Coronary artery (tissue), 2 donors: ENCODE data around the gene BSDC1.
A peak's percentile ranks its signal among the peaks of the same experiment; 100 is the strongest.

ENCODE experiments used
- DNase-seq: peaks from one replicate; pipeline ENCODE4 v3.0.0-alpha.2; 2017; ENCODE audit warnings: low spot score
- H3K27ac ChIP-seq, 2 donors: fragments of 200-600 bp; sonication (generic); one replicate each; pipeline ENCODE4 v1.5.1; 2016 to 2019
- H3K4me3 ChIP-seq: fragments of 200-600 bp; sonication (generic); 2 replicates; pipeline ENCODE4 v1.5.1; 2016; ENCODE audit warnings: mild to moderate bottlenecking, moderate library complexity
- CTCF ChIP-seq: fragments of 200-600 bp; sonication (generic); IDR thresholded peaks from one replicate; pipeline ENCODE4 v1.5.1; 2019; ENCODE audit warnings: antibody characterized with exemption

BSDC1 gene

GRCh38 chr1:32364836-32365235 is 29.4 kb downstream of the BSDC1 start:
- Histone ChIP-seq H3K27ac (no peak overlapping the region), H3K4me3 (no peak overlapping the region)
- no peak for DNase-seq
- TF ChIP-seq CTCF, result no peak

DNA sequence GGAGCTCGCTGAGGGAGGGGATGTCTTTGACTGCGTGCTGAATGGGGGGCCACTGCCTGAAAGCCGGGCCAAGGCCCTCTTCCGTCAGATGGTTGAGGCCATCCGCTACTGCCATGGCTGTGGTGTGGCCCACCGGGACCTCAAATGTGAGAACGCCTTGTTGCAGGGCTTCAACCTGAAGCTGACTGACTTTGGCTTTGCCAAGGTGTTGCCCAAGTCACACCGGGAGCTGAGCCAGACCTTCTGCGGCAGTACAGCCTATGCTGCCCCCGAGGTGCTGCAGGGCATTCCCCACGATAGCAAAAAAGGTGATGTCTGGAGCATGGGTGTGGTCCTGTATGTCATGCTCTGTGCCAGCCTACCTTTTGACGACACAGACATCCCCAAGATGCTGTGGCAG is 30.5 kb downstream of the BSDC1 start:
- Histone ChIP-seq H3K27ac (no peak overlapping the region), H3K4me3 (no peak overlapping the region)
- no peak for DNase-seq
- TF ChIP-seq CTCF, result no peak

DNA sequence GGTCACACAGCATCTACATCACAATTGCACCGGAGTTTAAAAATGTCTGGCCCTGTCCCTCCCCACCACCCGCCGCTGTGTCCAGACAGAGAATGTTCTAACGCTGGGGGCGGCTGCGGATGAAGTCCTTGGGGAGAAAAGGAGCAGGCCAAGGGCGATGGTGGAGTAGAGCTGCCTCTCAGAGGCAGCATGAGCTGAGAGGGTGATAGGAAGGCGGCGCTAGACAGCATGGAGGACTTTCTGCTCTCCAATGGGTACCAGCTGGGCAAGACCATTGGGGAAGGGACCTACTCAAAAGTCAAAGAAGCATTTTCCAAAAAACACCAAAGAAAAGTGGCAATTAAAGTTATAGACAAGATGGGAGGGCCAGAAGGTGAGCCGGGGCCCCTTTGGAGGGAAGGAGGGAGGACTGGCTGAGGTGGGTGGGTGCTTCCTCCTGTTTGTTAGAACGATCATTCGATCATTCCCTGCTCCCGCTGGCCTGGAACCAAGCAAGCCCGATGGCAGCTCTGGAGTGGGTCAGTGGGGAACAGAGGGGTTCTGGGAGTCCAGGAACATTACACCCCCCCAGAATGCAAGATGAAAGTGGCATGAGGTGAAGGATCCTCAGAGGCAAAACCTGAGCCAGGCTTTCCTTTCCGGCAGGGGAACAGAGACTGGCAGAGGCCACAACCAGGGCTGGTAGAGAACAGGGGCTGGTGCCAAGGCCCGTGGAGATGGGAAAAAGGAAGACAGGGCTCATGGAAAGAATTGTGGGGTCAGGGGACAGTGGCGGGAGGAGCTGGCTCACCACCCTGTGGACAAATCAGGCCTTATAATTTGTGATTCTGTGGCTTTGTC is 31.5 kb downstream of the BSDC1 start, which contains the start of the genes FAM229A and TSSK3:
Gene FAM229A (minus strand): TSS at position 12 of the 840 bp plus-strand sequence. CDS start 394 bp downstream, outside the sequence.
Gene TSSK3 (plus strand): TSS at position 66 of the 840 bp plus-strand sequence. CDS start 163 bp downstream, at position 229.
- no peak for TF ChIP-seq CTCF
- Histone ChIP-seq H3K4me3 (peak within 1 kb of the TSS; percentile 74), H3K27ac (peak within 1 kb of the TSS; percentile 36 to 65)
- DNase-seq, result no peak

- Histone ChIP-seq H3K27ac (peak overlapping the region; percentile 36 to 65), H3K4me3 (peak overlapping the region; percentile 74)
- no peak for TF ChIP-seq CTCF
- DNase-seq, result peak; percentile 77
Measured at GRCh38 chr1:32361674-32362473, 32.4 kb downstream of the BSDC1 start.

DNA sequence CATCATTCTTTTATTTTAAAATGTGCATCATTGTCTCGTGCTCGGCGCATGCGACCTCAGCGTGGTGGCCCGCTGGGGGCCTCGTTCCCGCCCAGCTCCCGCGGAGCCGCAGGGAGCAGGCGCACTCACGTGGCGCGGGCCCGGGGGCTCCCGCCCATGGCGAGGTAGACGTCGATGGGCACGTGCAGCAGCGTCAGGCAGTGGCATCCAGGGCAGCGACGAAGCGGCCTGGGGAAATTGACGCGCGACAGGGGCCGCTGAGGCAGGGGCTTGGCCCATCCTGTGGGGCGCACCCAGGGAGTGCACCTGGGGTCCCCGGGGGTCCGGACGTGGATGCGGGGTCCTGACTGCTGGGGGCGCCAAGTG is 33.0 kb downstream of the BSDC1 start:
- no peak for DNase-seq
- peak overlapping the region; percentile 74 for H3K4me3 ChIP-seq
- H3K27ac ChIP-seq, result peak overlapping the region; percentile 16 to 65
- no peak for TF ChIP-seq CTCF

- Histone ChIP-seq H3K27ac (no peak overlapping the region), H3K4me3 (no peak overlapping the region)
- no peak for DNase-seq
- no peak for TF ChIP-seq CTCF
Measured at GRCh38 chr1:32358435-32358834, 35.8 kb downstream of the BSDC1 start.
